OCI-LY3 (cell line): ENCODE measurements around the gene CPA2.

Source experiments
- EZH2phosphoT487 ChIP-seq: fragments of 200-600 bp; shearing (Covaris generic); IDR thresholded peaks from 2 replicates; pipeline ENCODE4 v1.6.1; 2018; ENCODE audit warnings: antibody characterized with exemption, mixed run types, low read depth
- TF ChIP-seq, protein P1 (sequence below): fragments of 200-600, 300-600 bp; sonication (generic); IDR thresholded peaks from 2 replicates; pipeline ENCODE4 v1.5.1; 2014; ENCODE audit warnings: antibody characterized with exemption, low read length, low read depth

DNA sequence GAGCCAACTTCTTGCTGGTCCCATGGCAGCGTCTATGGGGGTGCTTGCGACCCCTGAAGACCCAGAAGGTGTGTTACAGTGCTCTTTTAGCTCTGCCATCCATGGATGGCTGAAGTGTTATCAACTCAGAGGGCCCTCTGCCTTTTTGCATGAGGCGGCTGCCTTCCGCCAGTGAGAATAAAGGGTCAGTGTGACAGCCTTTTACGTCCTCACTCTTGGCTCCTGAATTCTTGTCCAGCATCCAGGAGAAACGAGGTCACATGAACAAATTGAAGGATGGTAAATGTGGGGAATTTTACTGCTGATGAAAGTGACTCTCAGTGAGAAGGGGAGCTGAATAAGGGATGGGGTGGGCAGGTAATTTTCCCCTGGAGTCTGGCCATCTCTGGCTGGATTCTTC, 34.9 kb upstream of the CPA2 start:
- TF ChIP-seq, protein P1, sequence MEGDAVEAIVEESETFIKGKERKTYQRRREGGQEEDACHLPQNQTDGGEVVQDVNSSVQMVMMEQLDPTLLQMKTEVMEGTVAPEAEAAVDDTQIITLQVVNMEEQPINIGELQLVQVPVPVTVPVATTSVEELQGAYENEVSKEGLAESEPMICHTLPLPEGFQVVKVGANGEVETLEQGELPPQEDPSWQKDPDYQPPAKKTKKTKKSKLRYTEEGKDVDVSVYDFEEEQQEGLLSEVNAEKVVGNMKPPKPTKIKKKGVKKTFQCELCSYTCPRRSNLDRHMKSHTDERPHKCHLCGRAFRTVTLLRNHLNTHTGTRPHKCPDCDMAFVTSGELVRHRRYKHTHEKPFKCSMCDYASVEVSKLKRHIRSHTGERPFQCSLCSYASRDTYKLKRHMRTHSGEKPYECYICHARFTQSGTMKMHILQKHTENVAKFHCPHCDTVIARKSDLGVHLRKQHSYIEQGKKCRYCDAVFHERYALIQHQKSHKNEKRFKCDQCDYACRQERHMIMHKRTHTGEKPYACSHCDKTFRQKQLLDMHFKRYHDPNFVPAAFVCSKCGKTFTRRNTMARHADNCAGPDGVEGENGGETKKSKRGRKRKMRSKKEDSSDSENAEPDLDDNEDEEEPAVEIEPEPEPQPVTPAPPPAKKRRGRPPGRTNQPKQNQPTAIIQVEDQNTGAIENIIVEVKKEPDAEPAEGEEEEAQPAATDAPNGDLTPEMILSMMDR, result no peak
- no peak for TF ChIP-seq EZH2phosphoT487
